K562 (cell line): ENCODE data around the gene DHRS4L2. TPM values are rescaled to one million over a fixed set of nuclear protein-coding genes. Genes with fewer than 3 reads are reported as not detected.

Experiments
- ETS2 ChIP-seq: IDR thresholded peaks from 2 replicates; pipeline ENCODE4 v1.6.1; 2016; ENCODE audit warnings: borderline replicate concordance, missing genetic modification characterization, mild to moderate bottlenecking, moderate library complexity, missing compliant biosample characterization; ENCODE audit not compliant: poor library complexity, severe bottlenecking
- KLF16 ChIP-seq: IDR thresholded peaks from 2 replicates; pipeline ENCODE4 v1.6.1; 2016; ENCODE audit warnings: antibody characterized with exemption
- NFIX ChIP-seq: fragments of 250-450 bp; sonication (Bioruptor Pico); IDR thresholded peaks from 2 replicates; pipeline ENCODE4 v1.4.0; 2020; ENCODE audit warnings: low read depth, mild to moderate bottlenecking, moderate library complexity
- ZNF175 ChIP-seq: fragments of 200-800 bp; sonication (Bioruptor generic); IDR thresholded peaks from 2 replicates; pipeline ENCODE4 v1.6.1; 2016; ENCODE audit warnings: low read depth, mild to moderate bottlenecking, missing genetic modification characterization, missing compliant biosample characterization
- ZNF57 ChIP-seq: fragments of 450-650 bp; formaldehyde crosslinking; IDR thresholded peaks from 2 replicates; pipeline ENCODE4 v1.4.0; 2020; ENCODE audit warnings: mild to moderate bottlenecking, moderate library complexity
- ZNF764 ChIP-seq: fragments of 250-450 bp; sonication (Bioruptor Pico); IDR thresholded peaks from 2 replicates; pipeline ENCODE4 v1.4.0; 2020; ENCODE audit warnings: low read depth, mild to moderate bottlenecking, moderate library complexity
- polyA plus RNA-seq, 8 experiments: library from polyadenylated mRNA; depleted of rRNA in 4 of 8; stranded (reverse) in 5 of 8; unstranded in 3 of 8; fragments of >200 nt; fragmentation: Nextera tagmentation in 2 of 8; fragmentation: Illumina TruSeq in 1 of 8; extraction: Ambion mirVana in 2 of 8; extraction: Trizol in 1 of 8; gene quantifications; 2 replicates each; pipeline versions ENCODE4 v1.2.1 to v1.2.3, GENCODE V29; 2011 to 2014; ENCODE audit warnings: inconsistent platforms in 1 of 8, missing spikeins in 1 of 8
- total RNA-seq, 7 experiments: library from RNA; depleted of rRNA in 6 of 7; stranded (reverse); fragments of >200 nt in 6 of 7; fragmentation: Illumina TruSeq in 2 of 7; extraction: Trizol in 2 of 7; gene quantifications; 2 replicates each; pipeline versions ENCODE4 v1.2.1 to v1.2.3, GENCODE V29; 2011 to 2021; ENCODE audit warnings: low replicate concordance in 1 of 7
- TF ChIP-seq, protein P1 (sequence below): fragments of 200-800 bp; sonication (Bioruptor generic); IDR thresholded peaks from 2 replicates; pipeline ENCODE4 v1.6.1; 2017; ENCODE audit warnings: missing genetic modification characterization, missing compliant biosample characterization
- TF ChIP-seq, protein P2 (sequence below): fragments of 450-650 bp; conservative IDR thresholded peaks from 2 replicates; pipeline ENCODE4 v1.6.1; 2016; ENCODE audit warnings: missing genetic modification characterization, low read depth, mild to moderate bottlenecking, control low read depth, missing compliant biosample characterization
- TF ChIP-seq, protein P3 (sequence below): fragments of 450-650 bp; IDR thresholded peaks from 2 replicates; pipeline ENCODE4 v1.7.1; 2018; ENCODE audit warnings: mild to moderate bottlenecking, low read depth; ENCODE audit not compliant: partially characterized antibody
- TF ChIP-seq, protein P4 (sequence below): sonication (generic); formaldehyde crosslinking; IDR thresholded peaks from 2 replicates; pipeline ENCODE4 v1.8.0; 2022; ENCODE audit warnings: mild to moderate bottlenecking, missing genetic modification reagents
- TF ChIP-seq, protein P5 (sequence below): fragments of 250-450 bp; sonication (Bioruptor Pico); IDR thresholded peaks from 2 replicates; pipeline ENCODE4 v1.4.0; 2020; ENCODE audit warnings: mild to moderate bottlenecking, moderate library complexity, borderline replicate concordance

The DHRS4L2 gene
- total and polyA plus RNA-seq, 9 of the 15 experiments (the other 6 are each of a cell fraction or from before 2014, with no cell fraction given) = 2.3 to 13.7 (median 8.1) TPM

DNA sequence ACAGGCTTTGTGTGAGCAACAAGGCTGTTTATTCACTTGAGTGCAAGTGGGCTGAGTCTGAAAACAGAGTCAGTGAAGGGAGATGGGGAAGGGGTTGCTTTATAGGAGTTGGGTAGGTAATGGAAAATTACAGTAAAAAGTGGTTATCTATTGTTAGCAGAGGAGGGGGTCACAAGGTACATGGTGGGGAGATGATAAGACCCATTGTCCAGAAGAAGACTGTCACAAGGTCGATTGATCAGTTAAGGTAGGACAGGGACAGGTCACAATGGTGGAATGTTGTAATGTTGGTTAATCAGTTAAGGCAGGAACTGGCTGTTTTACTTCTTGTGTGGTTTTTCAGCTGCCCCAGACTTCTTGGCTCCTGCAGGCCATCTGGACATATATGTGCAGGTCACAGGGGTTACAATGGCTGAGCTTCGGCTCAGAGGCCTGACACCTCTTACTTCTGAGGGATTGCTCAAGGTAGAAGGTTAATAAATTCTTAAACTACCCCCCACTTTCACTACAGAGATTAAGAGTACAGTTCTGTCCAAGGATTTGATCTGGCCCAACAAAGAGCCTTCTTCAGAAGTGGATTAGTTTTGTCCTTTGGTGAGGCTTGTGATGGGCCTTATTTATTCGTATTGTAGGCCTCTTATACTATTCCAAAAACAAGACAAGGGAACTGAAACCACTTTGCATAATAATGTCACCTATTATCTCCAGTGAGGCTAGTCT, 49.0 kb upstream of the DHRS4L2 start (continued):
- TF ChIP-seq, protein P1, sequence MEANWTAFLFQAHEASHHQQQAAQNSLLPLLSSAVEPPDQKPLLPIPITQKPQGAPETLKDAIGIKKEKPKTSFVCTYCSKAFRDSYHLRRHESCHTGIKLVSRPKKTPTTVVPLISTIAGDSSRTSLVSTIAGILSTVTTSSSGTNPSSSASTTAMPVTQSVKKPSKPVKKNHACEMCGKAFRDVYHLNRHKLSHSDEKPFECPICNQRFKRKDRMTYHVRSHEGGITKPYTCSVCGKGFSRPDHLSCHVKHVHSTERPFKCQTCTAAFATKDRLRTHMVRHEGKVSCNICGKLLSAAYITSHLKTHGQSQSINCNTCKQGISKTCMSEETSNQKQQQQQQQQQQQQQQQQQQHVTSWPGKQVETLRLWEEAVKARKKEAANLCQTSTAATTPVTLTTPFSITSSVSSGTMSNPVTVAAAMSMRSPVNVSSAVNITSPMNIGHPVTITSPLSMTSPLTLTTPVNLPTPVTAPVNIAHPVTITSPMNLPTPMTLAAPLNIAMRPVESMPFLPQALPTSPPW (CRISPR knock-in tag) = no peak
- TF ChIP-seq, protein P2, sequence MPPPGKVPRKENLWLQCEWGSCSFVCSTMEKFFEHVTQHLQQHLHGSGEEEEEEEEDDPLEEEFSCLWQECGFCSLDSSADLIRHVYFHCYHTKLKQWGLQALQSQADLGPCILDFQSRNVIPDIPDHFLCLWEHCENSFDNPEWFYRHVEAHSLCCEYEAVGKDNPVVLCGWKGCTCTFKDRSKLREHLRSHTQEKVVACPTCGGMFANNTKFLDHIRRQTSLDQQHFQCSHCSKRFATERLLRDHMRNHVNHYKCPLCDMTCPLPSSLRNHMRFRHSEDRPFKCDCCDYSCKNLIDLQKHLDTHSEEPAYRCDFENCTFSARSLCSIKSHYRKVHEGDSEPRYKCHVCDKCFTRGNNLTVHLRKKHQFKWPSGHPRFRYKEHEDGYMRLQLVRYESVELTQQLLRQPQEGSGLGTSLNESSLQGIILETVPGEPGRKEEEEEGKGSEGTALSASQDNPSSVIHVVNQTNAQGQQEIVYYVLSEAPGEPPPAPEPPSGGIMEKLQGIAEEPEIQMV (tag) = peak; percentile 51; the same call in 1 of the 2 replicates
- no peak for TF ChIP-seq ZNF764 (CRISPR knock-in tag)
- TF ChIP-seq KLF16 = peak; percentile 24; the same call in 1 of the 2 replicates
- TF ChIP-seq, protein P3, sequence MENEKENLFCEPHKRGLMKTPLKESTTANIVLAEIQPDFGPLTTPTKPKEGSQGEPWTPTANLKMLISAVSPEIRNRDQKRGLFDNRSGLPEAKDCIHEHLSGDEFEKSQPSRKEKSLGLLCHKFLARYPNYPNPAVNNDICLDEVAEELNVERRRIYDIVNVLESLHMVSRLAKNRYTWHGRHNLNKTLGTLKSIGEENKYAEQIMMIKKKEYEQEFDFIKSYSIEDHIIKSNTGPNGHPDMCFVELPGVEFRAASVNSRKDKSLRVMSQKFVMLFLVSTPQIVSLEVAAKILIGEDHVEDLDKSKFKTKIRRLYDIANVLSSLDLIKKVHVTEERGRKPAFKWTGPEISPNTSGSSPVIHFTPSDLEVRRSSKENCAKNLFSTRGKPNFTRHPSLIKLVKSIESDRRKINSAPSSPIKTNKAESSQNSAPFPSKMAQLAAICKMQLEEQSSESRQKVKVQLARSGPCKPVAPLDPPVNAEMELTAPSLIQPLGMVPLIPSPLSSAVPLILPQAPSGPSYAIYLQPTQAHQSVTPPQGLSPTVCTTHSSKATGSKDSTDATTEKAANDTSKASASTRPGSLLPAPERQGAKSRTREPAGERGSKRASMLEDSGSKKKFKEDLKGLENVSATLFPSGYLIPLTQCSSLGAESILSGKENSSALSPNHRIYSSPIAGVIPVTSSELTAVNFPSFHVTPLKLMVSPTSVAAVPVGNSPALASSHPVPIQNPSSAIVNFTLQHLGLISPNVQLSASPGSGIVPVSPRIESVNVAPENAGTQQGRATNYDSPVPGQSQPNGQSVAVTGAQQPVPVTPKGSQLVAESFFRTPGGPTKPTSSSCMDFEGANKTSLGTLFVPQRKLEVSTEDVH = no peak
- TF ChIP-seq ETS2 = no peak
- TF ChIP-seq, protein P4, sequence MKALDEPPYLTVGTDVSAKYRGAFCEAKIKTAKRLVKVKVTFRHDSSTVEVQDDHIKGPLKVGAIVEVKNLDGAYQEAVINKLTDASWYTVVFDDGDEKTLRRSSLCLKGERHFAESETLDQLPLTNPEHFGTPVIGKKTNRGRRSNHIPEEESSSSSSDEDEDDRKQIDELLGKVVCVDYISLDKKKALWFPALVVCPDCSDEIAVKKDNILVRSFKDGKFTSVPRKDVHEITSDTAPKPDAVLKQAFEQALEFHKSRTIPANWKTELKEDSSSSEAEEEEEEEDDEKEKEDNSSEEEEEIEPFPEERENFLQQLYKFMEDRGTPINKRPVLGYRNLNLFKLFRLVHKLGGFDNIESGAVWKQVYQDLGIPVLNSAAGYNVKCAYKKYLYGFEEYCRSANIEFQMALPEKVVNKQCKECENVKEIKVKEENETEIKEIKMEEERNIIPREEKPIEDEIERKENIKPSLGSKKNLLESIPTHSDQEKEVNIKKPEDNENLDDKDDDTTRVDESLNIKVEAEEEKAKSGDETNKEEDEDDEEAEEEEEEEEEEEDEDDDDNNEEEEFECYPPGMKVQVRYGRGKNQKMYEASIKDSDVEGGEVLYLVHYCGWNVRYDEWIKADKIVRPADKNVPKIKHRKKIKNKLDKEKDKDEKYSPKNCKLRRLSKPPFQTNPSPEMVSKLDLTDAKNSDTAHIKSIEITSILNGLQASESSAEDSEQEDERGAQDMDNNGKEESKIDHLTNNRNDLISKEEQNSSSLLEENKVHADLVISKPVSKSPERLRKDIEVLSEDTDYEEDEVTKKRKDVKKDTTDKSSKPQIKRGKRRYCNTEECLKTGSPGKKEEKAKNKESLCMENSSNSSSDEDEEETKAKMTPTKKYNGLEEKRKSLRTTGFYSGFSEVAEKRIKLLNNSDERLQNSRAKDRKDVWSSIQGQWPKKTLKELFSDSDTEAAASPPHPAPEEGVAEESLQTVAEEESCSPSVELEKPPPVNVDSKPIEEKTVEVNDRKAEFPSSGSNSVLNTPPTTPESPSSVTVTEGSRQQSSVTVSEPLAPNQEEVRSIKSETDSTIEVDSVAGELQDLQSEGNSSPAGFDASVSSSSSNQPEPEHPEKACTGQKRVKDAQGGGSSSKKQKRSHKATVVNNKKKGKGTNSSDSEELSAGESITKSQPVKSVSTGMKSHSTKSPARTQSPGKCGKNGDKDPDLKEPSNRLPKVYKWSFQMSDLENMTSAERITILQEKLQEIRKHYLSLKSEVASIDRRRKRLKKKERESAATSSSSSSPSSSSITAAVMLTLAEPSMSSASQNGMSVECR (CRISPR knock-in tag) = no peak
- TF ChIP-seq ZNF175 (CRISPR knock-in tag) = 0 out of 2 replicates have a peak, but pooled peaks have one; percentile 51
- TF ChIP-seq ZNF57 (CRISPR knock-in tag) = no peak
- TF ChIP-seq, protein P5, sequence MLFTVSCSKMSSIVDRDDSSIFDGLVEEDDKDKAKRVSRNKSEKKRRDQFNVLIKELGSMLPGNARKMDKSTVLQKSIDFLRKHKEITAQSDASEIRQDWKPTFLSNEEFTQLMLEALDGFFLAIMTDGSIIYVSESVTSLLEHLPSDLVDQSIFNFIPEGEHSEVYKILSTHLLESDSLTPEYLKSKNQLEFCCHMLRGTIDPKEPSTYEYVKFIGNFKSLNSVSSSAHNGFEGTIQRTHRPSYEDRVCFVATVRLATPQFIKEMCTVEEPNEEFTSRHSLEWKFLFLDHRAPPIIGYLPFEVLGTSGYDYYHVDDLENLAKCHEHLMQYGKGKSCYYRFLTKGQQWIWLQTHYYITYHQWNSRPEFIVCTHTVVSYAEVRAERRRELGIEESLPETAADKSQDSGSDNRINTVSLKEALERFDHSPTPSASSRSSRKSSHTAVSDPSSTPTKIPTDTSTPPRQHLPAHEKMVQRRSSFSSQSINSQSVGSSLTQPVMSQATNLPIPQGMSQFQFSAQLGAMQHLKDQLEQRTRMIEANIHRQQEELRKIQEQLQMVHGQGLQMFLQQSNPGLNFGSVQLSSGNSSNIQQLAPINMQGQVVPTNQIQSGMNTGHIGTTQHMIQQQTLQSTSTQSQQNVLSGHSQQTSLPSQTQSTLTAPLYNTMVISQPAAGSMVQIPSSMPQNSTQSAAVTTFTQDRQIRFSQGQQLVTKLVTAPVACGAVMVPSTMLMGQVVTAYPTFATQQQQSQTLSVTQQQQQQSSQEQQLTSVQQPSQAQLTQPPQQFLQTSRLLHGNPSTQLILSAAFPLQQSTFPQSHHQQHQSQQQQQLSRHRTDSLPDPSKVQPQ (CRISPR knock-in tag) = peak; percentile 93
- TF ChIP-seq NFIX (CRISPR knock-in tag) = no peak
